ENCODE results near the gene CCDC9. TPM values are rescaled to one million over a fixed set of nuclear protein-coding genes. Genes with fewer than 3 reads are reported as not detected.

CCDC9 gene
- total RNA-seq, 1 donor = 6.5 TPM

DNA sequence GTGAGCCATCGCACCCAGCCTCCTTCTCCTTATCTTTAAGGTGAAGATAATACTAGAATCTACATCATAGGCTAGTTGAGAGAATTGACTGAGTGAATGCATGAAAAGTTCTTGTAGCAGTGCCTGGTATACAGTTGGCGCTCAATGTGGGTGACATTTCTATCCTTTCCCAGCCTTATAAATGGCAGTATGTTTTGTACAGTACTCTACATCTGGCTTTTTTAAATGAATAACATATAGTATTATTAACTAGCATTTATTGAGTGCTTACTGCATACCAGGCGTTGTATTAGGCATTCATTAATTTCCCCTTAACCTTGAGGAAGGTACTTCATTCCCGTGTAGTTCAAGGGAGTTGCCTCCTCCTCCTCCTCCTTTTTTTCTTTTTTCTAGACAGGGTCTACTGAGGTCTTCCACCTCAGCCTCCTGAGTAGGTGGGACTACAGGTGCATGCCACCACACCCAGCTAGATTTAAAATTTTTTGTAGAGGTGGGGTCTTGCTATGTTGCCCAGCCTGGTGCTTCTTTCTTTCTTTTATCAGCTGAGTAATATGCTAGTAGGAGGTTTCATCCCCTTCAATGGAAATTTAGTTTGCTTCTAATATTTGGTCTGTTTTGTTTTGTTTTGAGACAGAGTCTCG is 56.2 kb downstream of the CCDC9 start:
- no peak for DNase-seq (ENCODE audit: low read depth)
- no peak for TF ChIP-seq CTCF (IDR thresholded peaks at IDR 0.05; ENCODE audit: insufficient read depth, low read length)
- H3K4me3 ChIP-seq (ENCODE audit: low read depth, low read length) = no peak overlapping the region

GRCh38 chr19:47313754-47314295 is 57.5 kb downstream of the CCDC9 start:
- DNase-seq (ENCODE audit: low read depth) = no peak
- no peak overlapping the region for H3K4me3 ChIP-seq (ENCODE audit: low read depth, low read length)
- no peak for TF ChIP-seq CTCF (IDR thresholded peaks at IDR 0.05; ENCODE audit: insufficient read depth, low read length)

DNA sequence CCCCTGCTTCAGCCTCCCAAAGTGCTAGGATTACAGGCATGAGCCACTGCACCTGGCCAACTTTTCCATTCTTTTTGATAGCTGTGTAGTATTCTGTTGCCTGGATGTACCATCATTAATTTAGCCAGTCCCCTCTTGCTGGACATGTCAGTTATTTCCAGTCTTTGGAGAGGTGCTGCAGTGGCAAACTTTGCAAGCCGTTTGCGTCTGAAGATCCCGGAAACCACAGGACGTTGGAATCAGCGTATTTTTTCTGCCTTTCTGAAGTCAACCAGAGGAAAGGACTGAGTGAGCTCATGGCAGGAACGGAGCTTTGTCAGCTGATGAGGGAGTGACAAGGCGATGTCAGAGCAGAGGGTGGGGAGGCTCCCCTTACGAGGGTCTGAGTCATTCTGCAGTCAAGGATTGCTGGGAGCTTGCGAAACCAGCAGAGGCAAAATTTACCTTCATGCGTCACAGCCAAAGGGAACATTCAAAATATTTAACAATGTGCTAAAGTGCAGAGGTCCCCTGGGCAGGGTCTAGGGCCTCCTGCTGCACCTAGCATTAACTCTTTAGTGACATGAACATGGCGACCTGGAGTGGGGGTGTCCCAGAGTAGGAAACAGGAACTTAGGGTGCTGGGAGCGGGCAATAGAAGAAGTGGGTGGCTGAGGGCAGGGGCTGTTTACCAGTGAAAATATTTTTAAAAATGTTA is 58.9 kb downstream of the CCDC9 start:
- TF ChIP-seq CTCF (IDR thresholded peaks at IDR 0.05; ENCODE audit: insufficient read depth, low read length) = no peak
- no peak overlapping the region for H3K4me3 ChIP-seq (ENCODE audit: low read depth, low read length)
- peak; percentile 94 for DNase-seq (ENCODE audit: low read depth)

DNA sequence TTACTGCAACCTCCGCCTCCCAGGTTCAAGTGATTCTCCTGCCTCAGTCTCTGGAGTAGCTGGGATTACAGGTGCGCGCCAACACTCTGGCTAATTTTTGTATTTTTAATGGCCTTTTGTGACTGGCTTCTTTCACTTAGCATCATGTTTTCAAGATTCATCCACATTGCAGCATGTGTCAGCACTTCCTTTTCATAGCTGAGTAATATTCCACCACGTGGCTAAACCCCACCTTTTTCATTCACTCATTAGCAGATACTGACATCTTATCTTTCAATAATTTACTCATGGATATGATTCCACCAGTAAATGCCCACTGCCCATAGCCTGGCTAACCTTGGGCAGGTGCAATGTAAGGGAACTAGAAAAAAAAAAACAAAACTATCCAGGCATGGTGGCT is 60.2 kb downstream of the CCDC9 start:
- no peak for TF ChIP-seq CTCF (IDR thresholded peaks at IDR 0.05; ENCODE audit: insufficient read depth, low read length)
- H3K4me3 ChIP-seq (ENCODE audit: low read depth, low read length) = no peak overlapping the region
- no peak for DNase-seq (ENCODE audit: low read depth)

- DNase-seq (ENCODE audit: low read depth) = no peak
- TF ChIP-seq CTCF (IDR thresholded peaks at IDR 0.05; ENCODE audit: insufficient read depth, low read length) = no peak
- H3K4me3 ChIP-seq (ENCODE audit: low read depth, low read length) = no peak overlapping the region
Observed at GRCh38 chr19:47319923-47320871, 63.9 kb downstream of the CCDC9 start.

Small RNA genes within 50 kb of the gene (small RNA-seq; reads per million reads assigned to genes)
- gene MIR3190 = not detected

Other genes with a start within 250 kb of the CCDC9 start
- 0.49 and 2.1 TPM in 2 replicates for gene NPAS1, start 236.7 kb upstream of the CCDC9 start, total RNA-seq (ENCODE audit: low replicate concordance)
- gene TMEM160, start 207.9 kb upstream of the CCDC9 start, total RNA-seq (ENCODE audit: low replicate concordance) = 21.0 and 43.1 TPM in 2 replicates
- 20.4 and 24.0 TPM in 2 replicates for gene ZC3H4, start 142.7 kb upstream of the CCDC9 start, total RNA-seq (ENCODE audit: low replicate concordance)
- gene SAE1, start 125.7 kb upstream of the CCDC9 start, total RNA-seq (ENCODE audit: low replicate concordance) = 70.2 and 140 TPM in 2 replicates
- gene BBC3, start 25.3 kb upstream of the CCDC9 start, total RNA-seq (ENCODE audit: low replicate concordance) = 9.2 and 12.9 TPM in 2 replicates
- 1.6 and 2.3 TPM in 2 replicates for gene INAFM1, start 18.4 kb downstream of the CCDC9 start, total RNA-seq (ENCODE audit: low replicate concordance)
- gene C5AR1, start 53.3 kb downstream of the CCDC9 start, total RNA-seq (ENCODE audit: low replicate concordance) = 0.09 TPM in 1 of 2 replicates, not detected in the other
- gene C5AR2, start 75.7 kb downstream of the CCDC9 start, total RNA-seq (ENCODE audit: low replicate concordance) = 0.33 and 0.63 TPM in 2 replicates
- 8.1 and 11.6 TPM in 2 replicates for gene DHX34, start 92.8 kb downstream of the CCDC9 start, total RNA-seq (ENCODE audit: low replicate concordance)
- gene MEIS3, start 163.0 kb downstream of the CCDC9 start, total RNA-seq (ENCODE audit: low replicate concordance) = 14.5 and 33.9 TPM in 2 replicates
- not detected in 2 replicates for gene SLC8A2, start 215.4 kb downstream of the CCDC9 start, total RNA-seq (ENCODE audit: low replicate concordance)
- 2.5 and 2.9 TPM in 2 replicates for gene KPTN, start 227.7 kb downstream of the CCDC9 start, total RNA-seq (ENCODE audit: low replicate concordance)

All from fibroblast of the aortic adventitia (primary cell).